Epithelial cell of proximal tubule (primary cell): ENCODE data around the gene SMURF1. TPM values are rescaled to one million over a fixed set of nuclear protein-coding genes. Genes with fewer than 3 reads are reported as not detected.

Source experiments
- DNase-seq: peaks from one replicate; pipeline ENCODE4 v3.0.0-alpha.2; 2011; ENCODE audit warnings: low read depth
- H3K4me3 ChIP-seq: 2 replicates; pipeline ENCODE4 v1.5.1; 2011; ENCODE audit warnings: low read depth, mild to moderate bottlenecking, low read length
- CTCF ChIP-seq: conservative IDR thresholded peaks from 2 replicates; pipeline ENCODE4 v1.5.1; 2012; ENCODE audit warnings: low read depth, mild to moderate bottlenecking, low read length
- total RNA-seq: library from RNA; depleted of rRNA; stranded (reverse); fragments of >200 nt; gene quantifications from 2 replicates; pipeline ENCODE4 v1.2.3, GENCODE V29; 2015

Gene SMURF1
- total RNA-seq, 1 donor from 2014 or later, result 30.7 TPM

GRCh38 chr7:99013266-99014112, 130.4 kb downstream of the SMURF1 start:
- H3K4me3 ChIP-seq, result no peak overlapping the region
- no peak for DNase-seq
- no peak for TF ChIP-seq CTCF

- DNase-seq, result no peak
- no peak for TF ChIP-seq CTCF
- no peak overlapping the region for H3K4me3 ChIP-seq
Measured at GRCh38 chr7:99012722-99013121, 131.2 kb downstream of the SMURF1 start.

- no peak overlapping the region for H3K4me3 ChIP-seq
- TF ChIP-seq CTCF, result no peak
- no peak for DNase-seq
Measured at GRCh38 chr7:99011706-99012404, 132.1 kb downstream of the SMURF1 start.

- H3K4me3 ChIP-seq, result no peak overlapping the region
- TF ChIP-seq CTCF, result no peak
- DNase-seq, result no peak
Measured at GRCh38 chr7:99011341-99011705, 132.6 kb downstream of the SMURF1 start.

GRCh38 chr7:99010281-99010680, 133.6 kb downstream of the SMURF1 start:
- DNase-seq, result no peak
- TF ChIP-seq CTCF, result no peak
- H3K4me3 ChIP-seq, result no peak overlapping the region

GRCh38 chr7:99008921-99009530, 134.9 kb downstream of the SMURF1 start:
- H3K4me3 ChIP-seq, result no peak overlapping the region
- DNase-seq, result no peak
- no peak for TF ChIP-seq CTCF
